Cardiac fibroblast (primary cell): ENCODE measurements around the gene LSS.

Experiments used
- DNase-seq, 2 donors: peaks; one replicate each; pipeline versions ENCODE4 v3.0.0 to v3.0.0-alpha.2; 2010; ENCODE audit warnings: low read depth in 2 of 2
- H3K4me3 ChIP-seq, 2 donors: replicated peaks in 1 of 2; 1 replicate in 1 of 2; 2 replicates in 1 of 2; pipeline ENCODE4 v1.5.1; 2011; ENCODE audit warnings: low read depth in 2 of 2, low read length in 2 of 2, mild to moderate bottlenecking in 2 of 2, moderate library complexity in 1 of 2
- CTCF ChIP-seq: IDR thresholded peaks from one replicate; pipeline ENCODE4 v1.5.1; 2011; ENCODE audit warnings: low read depth, mild to moderate bottlenecking, low read length, inconsistent platforms

The LSS gene

DNA sequence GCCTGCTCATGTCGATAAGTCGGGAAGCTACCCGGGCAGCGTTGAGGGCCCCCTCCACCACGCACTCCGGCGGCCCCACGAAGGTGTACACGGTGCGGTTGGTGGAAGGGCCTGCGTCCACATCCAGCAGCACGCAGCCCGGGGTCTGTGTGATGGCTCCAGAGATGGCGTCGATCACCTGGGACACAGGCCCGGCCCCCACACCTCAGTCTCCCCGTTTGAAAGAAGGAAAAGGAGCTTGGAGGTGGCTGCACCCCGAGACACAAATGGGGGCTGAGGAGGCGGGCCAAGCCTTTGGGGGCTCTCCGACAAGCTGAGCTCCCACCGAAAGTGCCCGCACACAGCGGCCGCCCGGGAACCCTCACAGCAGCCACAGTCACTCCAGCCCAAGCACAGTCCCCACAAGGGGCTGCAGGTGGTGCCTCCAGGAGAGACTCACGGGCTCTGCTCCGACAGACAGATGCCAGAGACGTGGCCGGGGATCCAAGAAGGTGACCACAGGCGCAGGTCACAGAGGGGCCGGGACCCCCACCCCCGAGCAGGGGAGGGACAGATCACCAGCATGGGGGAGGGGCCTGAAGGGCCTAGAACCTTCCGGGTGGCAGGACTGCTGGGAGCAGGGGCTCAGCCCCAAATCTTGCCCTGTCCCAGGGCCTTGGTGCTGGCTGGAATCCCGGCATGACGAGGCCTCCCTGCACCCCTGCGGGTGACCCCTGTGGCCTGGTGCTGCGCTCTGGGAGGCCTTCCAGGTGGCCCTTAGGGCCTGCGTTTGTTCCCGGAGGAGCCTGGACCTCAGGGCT lies 74.2 kb downstream of the LSS start:
- no peak for TF ChIP-seq CTCF
- no peak for DNase-seq

GRCh38 chr21:46153247-46154154 lies 75.1 kb downstream of the LSS start:
- TF ChIP-seq CTCF = peak; percentile 89

More for the DNA sequence above, 74.2 kb downstream of the LSS start:
- H3K4me3 ChIP-seq = no peak overlapping the region

DNA sequence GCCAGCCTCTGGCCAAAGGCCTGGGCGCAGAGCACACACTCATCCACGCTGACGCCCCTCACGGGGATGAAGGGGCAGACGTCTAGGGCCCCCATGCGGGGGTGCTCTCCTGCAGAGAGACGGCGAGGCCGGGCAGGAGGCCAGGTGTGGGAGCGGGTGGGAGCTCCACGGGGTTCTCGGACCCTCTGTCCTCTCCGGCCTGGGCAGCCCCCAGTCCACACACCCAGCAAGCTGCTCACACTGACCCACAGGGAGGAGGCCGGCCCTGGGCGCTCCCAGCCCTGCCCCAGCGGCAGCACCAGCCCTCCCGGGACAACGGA lies 75.7 kb downstream of the LSS start:
- peak overlapping the region in 1 of 2 donors; percentile 8 for H3K4me3 ChIP-seq

More at GRCh38 chr21:46153247-46154154, 75.1 kb downstream of the LSS start:
- H3K4me3 ChIP-seq = peak overlapping the region in 1 of 2 donors; percentile 8
- DNase-seq = peak; percentile 49 to 66

DNA sequence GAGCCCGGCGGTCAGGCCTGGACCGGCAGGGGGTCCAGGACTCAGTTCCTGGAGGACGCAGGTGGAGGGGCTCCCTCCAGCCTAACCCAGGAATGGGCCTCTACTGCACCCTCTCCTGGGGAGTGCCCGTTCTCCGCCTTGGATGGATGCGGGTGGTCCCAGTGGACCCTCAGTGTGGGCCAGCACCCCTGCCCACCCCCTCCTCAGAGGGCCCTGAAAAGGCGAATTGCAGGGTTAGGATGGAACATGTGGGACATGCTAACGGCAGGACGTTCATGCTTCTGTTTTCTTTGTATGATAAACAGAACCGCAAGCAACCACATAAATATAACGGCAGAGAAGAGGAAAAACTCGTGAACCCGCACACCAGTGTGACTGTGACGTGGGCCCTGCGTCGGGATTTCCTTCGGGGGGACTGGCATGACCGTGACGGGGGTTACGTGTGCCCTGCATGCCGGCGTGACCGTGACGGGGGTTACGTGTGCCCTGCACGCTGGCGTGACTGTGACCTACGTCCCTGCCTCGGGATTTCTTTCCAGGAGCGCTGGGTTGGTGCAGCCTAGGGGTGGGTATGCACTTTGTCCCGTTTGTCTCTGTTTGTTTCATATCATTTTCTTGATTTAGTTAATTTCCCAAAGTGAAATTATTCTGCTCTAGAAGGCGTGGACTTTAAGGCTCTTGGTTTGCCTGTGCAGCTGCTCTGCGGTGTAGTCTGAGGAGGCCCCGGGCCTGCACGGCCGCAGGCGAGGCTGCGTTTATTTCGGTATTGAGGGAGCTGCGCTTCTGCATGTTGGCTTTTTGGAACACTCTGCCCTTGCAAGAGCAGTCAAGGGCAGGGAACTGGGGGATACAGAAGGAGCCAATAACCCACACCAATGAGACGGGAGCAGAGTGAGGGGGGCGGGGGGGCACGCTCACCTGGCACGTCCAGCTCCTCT lies 76.3 kb downstream of the LSS start:
- no peak for TF ChIP-seq CTCF
- no peak overlapping the region for H3K4me3 ChIP-seq
- no peak for DNase-seq

More for the DNA sequence above, 75.7 kb downstream of the LSS start:
- TF ChIP-seq CTCF = no peak
- DNase-seq = no peak

GRCh38 chr21:46151261-46151988 lies 77.1 kb downstream of the LSS start:
- DNase-seq = no peak
- TF ChIP-seq CTCF = no peak
- no peak overlapping the region for H3K4me3 ChIP-seq
